ENCODE data around the gene STPG2.

The STPG2 gene

GRCh38 chr4:97828646-97829045 is 314.6 kb downstream of the STPG2 start:
- CTCF ChIA-PET, result no interaction called here
- no peak for DNase-seq (ENCODE audit: extremely low spot score)
- TF ChIP-seq CTCF (IDR thresholded peaks at IDR 0.05; ENCODE audit: control extremely low read depth, extremely low read depth, low read depth, missing control alignments), result no peak
- POLR2A ChIA-PET, result no interaction called here

- TF ChIP-seq CTCF (IDR thresholded peaks at IDR 0.05; ENCODE audit: control extremely low read depth, extremely low read depth, low read depth, missing control alignments), result no peak
- CTCF ChIA-PET, result no interaction called here
- no peak for DNase-seq (ENCODE audit: extremely low spot score)
- POLR2A ChIA-PET, result no interaction called here
These were observed 324.0 kb downstream of the STPG2 start for GRCh38 chr4:97819294-97819693.

- POLR2A ChIA-PET, result no interaction called here
- CTCF ChIA-PET, result interaction anchor here (1.8 kb wide), 1 partner anchor 8 kb away, joined by 4 read pairs; no protein-coding TSS in a partner anchor
- no peak for TF ChIP-seq CTCF (IDR thresholded peaks at IDR 0.05; ENCODE audit: control extremely low read depth, extremely low read depth, low read depth, missing control alignments)
- DNase-seq (ENCODE audit: extremely low spot score), result no peak
These were observed 330.5 kb downstream of the STPG2 start for GRCh38 chr4:97812768-97813167.

GRCh38 chr4:97786306-97786920 is 356.9 kb downstream of the STPG2 start:
- POLR2A ChIA-PET, result no interaction called here
- CTCF ChIA-PET, result no interaction called here
- DNase-seq (ENCODE audit: extremely low spot score), result no peak
- TF ChIP-seq CTCF (IDR thresholded peaks at IDR 0.05; ENCODE audit: control extremely low read depth, extremely low read depth, low read depth, missing control alignments), result no peak

- CTCF ChIA-PET, result no interaction called here
- no peak for TF ChIP-seq CTCF (IDR thresholded peaks at IDR 0.05; ENCODE audit: control extremely low read depth, extremely low read depth, low read depth, missing control alignments)
- POLR2A ChIA-PET, result no interaction called here
- no peak for DNase-seq (ENCODE audit: extremely low spot score)
These were observed 365.1 kb downstream of the STPG2 start for GRCh38 chr4:97778174-97778573.

GRCh38 chr4:97774347-97774989 is 368.8 kb downstream of the STPG2 start:
- ChIA-PET CTCF (interaction anchor here (2.2 kb wide), 1 partner anchor 12 kb away, joined by 6 read pairs; no protein-coding TSS in a partner anchor), POLR2A (no interaction called here)
- TF ChIP-seq CTCF (IDR thresholded peaks at IDR 0.05; ENCODE audit: control extremely low read depth, extremely low read depth, low read depth, missing control alignments), result no peak

More at GRCh38 chr4:97774347-97774989, 368.8 kb downstream of the STPG2 start:
- no peak for DNase-seq (ENCODE audit: extremely low spot score)

Measured in GM10248 (cell line).